ENCODE measurements around the gene UPB1.
"Not testable (repeated sequence)": the region's sequence is repeated elsewhere in the genome, so short reads cannot be mapped to it uniquely, and the experiment has no call there.

UPB1 gene

DNA sequence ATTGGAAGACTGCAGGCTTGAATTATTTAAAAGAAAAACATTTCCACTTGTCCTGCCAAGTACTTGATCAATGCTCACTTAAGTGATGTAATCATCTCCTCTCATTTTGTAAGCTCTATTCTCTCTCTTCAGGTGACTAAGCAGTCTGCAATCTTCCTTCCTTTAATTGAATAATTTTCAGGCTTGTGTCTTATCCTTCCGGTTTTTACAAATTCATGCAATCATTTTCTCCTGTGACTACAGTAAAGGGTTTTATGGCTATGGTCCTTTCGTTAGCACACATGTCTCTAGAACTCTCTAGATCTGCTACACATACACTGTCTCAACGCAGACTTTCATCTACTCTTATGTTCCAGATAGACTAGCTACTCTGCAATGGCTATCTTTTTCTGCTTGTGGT, 12.6 kb upstream of the UPB1 start:
- DNase-seq (ENCODE audit: low spot score), result peak; percentile 32

DNA sequence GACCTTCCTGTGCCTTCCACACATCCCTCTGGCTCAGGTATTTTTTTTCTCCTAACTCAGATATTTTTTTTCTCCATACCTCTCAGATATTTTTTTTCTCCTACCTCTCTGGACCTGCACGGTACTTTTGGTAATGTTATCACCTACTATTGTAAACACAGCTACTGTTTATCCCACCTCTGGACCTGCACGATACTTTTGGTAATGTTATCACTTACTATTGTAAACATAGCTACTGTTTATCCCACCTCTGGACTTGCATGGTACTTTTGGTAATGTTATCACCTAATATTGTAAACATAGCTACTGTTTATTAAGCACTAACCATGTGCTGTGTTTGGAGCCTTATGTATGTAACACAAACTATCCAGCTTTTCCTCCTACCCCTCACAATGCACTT, 12.1 kb upstream of the UPB1 start:
- no peak for DNase-seq (ENCODE audit: low spot score)

DNA sequence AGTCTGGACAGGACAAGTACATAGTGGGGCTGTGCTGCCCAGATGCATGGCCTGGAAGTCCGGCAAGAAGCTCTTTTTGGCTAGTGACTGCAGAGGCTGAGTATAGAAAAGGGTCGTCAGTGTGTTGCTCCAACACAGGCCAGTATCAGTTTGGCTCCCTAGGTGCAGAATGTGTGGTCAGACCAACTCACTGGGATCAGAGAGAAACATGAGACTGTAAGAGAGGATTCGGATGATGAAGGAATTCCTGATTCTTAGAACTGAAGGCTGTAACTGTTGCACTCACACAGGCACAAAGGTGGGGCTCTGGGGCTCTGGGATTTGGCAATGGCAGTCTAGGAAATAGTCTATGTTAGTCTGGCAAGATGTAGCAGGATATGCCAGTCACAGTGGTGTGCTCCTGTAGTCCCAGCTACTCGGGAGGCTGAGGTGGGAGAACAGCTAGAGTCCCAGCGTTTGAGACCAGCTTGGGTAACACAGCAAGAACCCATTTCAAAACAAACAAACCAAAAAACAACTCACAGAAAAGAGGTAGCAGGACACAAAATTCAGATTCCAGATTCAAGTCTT, 11.1 kb upstream of the UPB1 start:
- DNase-seq (ENCODE audit: low spot score), result no peak

DNA sequence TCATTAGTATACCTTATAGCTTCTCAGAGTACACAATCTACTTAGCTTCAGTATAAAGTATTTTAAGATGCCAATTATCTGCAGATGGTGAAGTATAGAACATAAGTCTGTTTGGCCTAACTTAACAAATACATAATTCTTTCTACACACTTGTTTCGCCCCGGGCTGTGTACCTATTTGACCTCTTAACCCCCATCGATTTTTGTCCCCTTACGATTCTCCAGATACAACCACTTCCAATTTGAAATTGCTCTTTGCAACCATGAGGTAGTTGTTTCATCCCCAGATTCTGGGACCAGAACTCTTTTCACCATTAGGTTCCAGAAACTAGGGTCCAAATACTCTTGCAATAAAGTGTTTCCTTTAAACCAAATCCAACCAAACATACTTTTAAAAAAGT, 10.0 kb upstream of the UPB1 start:
- no peak for DNase-seq (ENCODE audit: low spot score)

GRCh38 chr22:24485608-24486007, 9.5 kb upstream of the UPB1 start:
- DNase-seq (ENCODE audit: low spot score), result no peak

DNA sequence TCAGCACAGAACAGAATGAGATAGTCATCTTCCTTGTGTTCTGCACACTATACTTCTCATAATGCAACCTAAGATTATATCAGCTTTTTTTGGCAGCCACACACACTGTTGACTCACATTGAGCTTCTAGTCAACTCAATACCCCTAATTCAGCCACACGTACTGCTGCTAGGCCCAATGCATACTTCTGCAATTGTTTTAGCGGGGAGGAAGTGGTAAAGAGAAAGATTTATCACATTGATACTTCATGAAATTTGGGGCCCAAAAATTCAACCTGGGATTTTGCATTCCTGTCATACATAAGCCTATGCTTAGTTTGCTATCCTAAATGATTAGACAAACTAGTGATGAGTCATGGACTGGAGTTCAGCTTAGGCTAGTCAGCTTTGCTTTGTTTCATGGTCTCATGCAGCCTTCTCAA, 8.6 kb upstream of the UPB1 start:
- peak; percentile 32 for DNase-seq (ENCODE audit: low spot score)

DNA sequence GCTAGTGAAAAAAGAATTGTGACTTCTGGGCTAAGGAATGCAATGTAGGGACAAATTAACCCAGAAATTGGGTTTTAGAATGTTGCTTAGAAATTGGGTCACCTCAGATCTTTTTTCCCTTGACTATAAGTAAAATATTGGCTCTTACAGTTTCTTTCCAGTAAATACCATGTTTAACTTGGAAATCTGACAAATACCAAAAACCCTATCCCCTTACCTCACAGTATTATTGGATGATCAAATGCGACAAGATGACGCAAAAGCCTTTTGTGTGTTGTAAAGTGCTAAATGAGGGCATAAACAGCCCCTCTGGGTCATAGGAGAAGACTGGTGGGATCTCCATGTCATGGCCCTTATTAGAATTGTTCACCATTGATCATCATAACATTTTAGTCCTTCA, 6.1 kb upstream of the UPB1 start:
- DNase-seq (ENCODE audit: low spot score), result no peak

DNA sequence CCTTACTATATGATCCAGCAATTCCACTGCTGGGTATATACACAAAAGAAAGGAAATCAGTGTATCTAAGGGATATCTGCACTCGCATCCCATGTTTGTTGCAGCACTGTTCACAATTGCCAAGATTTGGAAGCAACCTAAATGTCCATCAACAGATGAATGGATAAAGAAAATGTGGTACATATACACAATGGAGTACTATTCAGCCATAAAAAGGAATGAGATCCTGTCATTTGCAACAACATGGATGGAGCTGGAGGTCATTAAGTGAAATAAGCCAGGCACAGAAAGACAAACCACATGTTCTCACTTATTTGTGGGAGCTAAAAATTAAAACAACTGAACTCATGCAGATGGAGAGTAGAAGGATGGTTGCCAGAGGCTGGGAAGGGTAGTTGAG, 5.7 kb upstream of the UPB1 start:
- DNase-seq (ENCODE audit: low spot score), result not testable (repeated sequence)

DNA sequence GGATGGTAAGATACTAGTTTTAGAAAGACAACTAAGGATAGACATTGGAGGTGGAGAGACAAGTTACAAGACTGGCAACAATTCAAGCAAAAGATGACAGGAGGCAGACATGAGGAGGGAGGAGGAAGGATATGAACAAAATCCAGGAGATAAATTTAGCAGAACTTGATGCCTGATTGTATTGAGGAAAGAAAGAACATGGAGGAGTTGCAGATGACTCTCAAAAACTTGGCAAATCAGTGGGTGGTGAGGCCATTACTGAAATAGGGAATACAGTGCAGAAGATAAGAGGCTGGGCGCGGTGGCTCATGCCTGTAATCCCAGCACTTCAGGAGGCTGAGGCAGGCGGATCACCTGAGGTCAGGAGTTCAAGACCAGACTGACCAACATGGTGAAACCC, 2.7 kb upstream of the UPB1 start:
- DNase-seq (ENCODE audit: low spot score), result no peak

DNA sequence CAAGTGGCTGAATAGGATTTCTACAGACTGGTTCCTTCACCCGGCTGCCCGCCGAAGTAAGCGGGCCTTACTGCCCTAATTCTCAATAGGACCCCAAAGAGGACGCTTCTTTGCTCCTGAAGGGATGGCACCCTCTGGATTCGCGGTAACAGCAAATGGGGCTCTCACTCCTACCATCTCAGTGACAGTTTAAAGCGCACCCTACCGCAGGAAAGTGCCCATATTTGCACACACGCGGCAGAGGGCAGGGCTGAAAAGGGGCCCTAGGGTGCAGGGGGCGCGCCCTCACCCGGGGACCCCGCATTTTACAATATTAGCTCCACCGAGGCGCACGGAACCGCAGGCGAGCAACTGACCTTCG, 985 bp upstream of the UPB1 start:
- DNase-seq (ENCODE audit: low spot score), result no peak

DNA sequence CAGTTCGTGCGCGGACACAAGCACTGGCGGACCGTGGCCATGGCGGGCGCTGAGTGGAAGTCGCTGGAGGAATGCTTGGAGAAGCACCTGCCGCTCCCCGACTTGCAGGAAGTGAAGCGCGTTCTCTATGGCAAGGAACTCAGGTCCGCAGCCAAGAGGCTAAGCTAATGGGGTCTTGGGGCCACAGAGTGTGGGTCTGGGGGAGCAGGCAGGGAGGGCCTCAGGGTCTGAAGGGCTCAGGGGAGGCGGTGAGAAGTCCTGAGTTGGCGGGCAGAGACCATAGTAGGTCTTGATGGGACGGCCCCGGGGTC, 188 bp downstream of the UPB1 start:
- no peak for DNase-seq (ENCODE audit: low spot score)

- no peak for DNase-seq (ENCODE audit: low spot score)
Observed at GRCh38 chr22:24496234-24496633, 1.1 kb downstream of the UPB1 start.

- no peak for DNase-seq (ENCODE audit: low spot score)
Observed at GRCh38 chr22:24496661-24497060, 1.5 kb downstream of the UPB1 start.

DNA sequence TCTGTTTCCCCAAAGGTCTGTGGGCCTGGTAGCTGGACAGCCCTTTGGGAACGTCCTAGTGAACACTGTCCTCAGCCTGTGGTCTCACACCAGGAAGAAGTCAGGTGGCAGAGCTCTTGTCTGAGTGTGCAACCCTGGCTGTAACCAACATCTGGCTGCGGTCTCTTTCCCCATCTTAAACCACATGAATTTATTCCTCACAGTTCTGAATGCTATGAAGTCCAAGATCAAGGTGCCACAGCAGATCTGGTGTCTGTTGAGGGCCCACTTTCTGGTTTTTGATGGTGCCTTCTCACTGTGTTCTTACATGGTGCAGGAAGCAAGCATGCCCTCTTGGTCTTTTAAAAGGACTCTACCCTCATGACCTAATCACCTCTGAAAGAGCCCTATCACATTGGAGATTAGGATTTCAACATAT, 2.7 kb downstream of the UPB1 start:
- DNase-seq (ENCODE audit: low spot score), result no peak

GRCh38 chr22:24498824-24499223, 3.7 kb downstream of the UPB1 start:
- no peak for DNase-seq (ENCODE audit: low spot score)

DNA sequence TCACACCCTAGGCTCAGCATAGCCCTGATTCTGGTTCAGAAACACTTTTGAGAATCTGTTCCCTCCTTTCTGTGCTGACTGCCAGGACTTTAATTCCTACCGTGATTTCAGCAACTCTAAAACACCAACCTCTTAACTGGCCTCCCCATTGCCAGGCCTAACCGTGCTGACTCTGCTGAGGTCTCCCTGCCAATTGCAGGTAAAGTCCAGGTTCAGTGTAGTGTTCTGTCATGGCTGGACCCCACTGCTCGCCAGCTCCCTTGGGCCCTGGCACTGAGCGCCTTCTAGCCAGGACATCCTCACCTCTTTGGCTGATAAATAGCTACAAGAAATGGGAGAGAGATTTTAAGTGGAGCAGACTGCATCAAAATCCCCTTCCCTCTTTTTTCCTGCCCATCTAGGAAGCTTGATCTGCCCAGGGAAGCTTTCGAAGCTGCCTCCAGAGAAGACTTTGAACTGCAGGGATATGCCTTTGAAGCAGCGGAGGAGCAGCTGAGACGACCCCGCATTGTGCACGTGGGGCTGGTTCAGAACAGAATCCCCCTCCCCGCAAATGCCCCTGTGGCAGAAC, 4.7 kb downstream of the UPB1 start:
- DNase-seq (ENCODE audit: low spot score), result no peak

DNA sequence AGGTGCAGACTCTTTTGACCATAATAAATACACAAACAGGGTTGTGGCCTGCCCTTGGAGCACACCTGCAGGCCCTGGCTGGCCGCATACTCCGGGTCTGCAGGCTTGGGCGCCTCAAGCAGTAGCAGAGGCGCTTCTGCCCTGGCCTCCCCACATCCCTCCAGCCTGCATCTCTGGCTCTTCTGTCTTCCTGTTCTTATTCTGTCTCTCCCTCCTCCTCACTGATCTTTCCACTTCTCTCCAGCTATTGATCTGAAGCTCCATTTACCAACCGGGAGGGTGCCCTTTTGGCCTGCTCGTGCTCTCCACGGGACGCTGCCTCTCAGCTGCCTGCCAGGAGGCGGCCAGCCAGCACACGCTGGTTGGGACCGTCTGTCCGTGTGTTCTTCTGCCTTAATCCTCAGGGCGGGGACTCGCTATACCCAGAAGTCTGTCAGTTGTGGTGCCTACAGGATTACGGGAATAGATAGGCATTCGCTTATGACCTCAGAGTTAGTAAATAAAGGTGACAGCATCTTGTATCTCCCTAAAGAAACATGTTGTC, 5.2 kb downstream of the UPB1 start:
- DNase-seq (ENCODE audit: low spot score), result no peak

- DNase-seq (ENCODE audit: low spot score), result no peak
Observed at GRCh38 chr22:24501301-24502005, 6.3 kb downstream of the UPB1 start.

DNA sequence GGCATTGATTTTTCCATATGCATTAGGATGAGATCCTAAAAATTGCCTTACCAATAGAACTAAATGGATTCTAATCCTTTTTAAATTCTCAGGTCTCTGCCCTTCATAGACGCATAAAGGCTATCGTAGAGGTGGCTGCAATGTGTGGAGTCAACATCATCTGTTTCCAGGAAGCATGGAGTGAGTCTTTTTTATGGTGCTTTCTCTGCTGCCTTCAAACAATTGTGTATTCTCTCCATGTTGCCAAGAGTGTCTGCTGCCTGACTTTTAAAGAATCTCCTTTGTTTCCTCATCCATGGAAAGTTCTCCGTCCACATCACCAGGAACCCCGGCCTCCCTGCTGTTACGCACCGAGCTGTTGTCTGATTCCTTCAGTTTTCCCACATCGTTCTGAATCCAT, 6.9 kb downstream of the UPB1 start:
- no peak for DNase-seq (ENCODE audit: low spot score)

DNA sequence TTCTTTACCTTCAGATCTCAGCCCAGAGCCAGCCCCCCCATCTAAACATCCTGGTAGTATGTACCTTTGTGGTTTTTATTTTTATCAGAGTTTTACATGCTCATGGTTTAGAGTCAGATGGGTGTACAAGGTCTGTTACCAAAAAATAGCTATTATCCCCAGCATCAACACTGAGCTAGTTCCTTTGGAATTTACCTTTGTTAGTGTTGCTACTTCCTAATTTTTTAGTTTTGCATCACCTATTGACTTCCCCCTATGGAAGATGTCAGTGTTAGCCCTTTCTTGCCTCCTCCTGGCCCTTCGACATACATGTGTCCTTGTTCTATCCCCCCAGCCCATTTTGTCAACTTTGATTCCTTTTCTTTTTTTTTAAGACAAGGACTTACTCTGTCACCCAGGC, 7.4 kb downstream of the UPB1 start:
- no peak for DNase-seq (ENCODE audit: low spot score)

GRCh38 chr22:24503137-24503842, 8.2 kb downstream of the UPB1 start:
- peak; percentile 39 for DNase-seq (ENCODE audit: low spot score)

GRCh38 chr22:24503843-24504338, 8.8 kb downstream of the UPB1 start:
- no peak for DNase-seq (ENCODE audit: low spot score)

DNA sequence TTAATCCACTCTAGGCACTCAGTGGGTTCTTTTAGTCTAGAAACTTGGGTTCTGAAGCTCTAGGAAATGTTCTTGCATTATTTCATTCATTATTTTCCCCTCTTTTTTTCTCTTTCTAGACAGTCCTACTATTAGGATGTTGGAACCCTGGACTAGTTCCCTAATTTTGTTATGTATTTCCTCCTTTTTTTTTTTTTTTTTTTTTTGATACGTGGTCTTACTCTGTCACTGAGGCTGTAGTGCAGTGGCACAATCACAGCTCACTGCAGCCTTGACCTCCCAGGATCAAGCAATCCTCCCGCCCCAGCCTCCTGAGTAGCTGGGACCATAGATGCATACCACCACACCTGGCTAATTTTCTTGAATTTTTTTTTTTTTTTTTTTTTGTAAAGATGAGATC, 9.4 kb downstream of the UPB1 start:
- DNase-seq (ENCODE audit: low spot score), result no peak

Data from RKO (cell line).